BLaER1 (cell line): ENCODE measurements around the gene FABP6.

Experiments
- H3K27ac ChIP-seq: shearing (Covaris generic); formaldehyde crosslinking; 2 replicates; pipeline ENCODE4 v1.8.1; 2022
- H3K27me3 ChIP-seq: shearing (Covaris generic); formaldehyde crosslinking; 2 replicates; pipeline ENCODE4 v1.8.1; 2022
- H3K36me3 ChIP-seq: shearing (Covaris generic); formaldehyde crosslinking; 2 replicates; pipeline ENCODE4 v1.8.1; 2022
- H3K4me1 ChIP-seq: shearing (Covaris generic); formaldehyde crosslinking; 2 replicates; pipeline ENCODE4 v1.8.1; 2022
- H3K4me2 ChIP-seq: shearing (Covaris generic); formaldehyde crosslinking; 2 replicates; pipeline ENCODE4 v1.8.1; 2022
- H3K4me3 ChIP-seq: shearing (Covaris generic); formaldehyde crosslinking; 2 replicates; pipeline ENCODE4 v1.8.1; 2022
- H3K9ac ChIP-seq: shearing (Covaris generic); formaldehyde crosslinking; 2 replicates; pipeline ENCODE4 v1.8.1; 2022
- H3K9me3 ChIP-seq: shearing (Covaris generic); formaldehyde crosslinking; 2 replicates; pipeline ENCODE4 v1.8.1; 2022
- H4K20me1 ChIP-seq: shearing (Covaris generic); formaldehyde crosslinking; 2 replicates; pipeline ENCODE4 v1.8.1; 2022
- Cebpa-rat ChIP-seq: shearing (Covaris generic); IDR thresholded peaks from 2 replicates; pipeline ENCODE4 v1.8.1; 2022

Gene FABP6

DNA sequence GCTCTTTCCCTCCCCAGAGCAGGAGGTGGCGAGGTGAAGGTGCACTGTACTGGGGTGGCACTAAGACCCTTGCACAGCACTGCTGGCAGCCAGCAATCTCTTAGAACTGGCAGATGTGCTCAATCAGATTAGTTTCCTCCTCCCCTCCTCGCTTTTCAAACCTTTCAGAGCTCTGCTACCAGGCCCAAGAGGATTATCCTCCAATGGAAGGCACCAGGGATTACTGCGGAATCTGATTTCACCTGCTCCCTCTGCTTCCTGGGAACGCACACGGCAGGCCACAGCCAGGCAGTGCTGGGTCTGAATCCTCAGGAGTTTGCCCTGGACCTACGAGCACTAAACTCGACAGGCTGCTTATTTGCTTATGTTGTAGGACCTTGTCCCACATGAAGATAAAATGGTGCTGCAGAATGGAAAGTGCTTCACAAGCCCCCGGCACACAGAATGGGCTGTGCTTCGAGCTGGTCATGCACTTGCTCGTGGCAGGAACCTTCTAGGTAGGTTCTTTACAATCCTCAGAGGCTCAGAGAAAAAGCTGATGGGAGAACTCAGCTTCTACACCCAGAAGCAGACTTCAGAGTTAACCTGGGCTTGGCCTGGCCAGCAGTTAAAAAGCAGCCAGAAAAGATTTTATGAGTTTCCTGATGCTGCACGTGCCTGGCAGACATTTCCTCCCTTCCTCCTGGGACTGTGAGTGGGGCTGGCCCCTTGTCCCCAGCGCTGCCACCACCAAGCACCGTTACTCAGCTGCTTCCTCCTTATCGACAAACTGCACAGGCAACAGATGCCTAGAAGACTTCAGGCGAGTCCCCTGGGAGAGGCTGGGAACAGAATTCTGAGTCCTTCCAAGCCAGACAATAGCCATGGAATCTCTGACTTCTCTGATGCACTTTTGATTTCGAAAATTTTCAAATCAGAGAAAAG lies 33.1 kb downstream of the FABP6 start:
- TF ChIP-seq Cebpa-rat: no peak
- peak overlapping the region; percentile 48 for H3K4me3 ChIP-seq

DNA sequence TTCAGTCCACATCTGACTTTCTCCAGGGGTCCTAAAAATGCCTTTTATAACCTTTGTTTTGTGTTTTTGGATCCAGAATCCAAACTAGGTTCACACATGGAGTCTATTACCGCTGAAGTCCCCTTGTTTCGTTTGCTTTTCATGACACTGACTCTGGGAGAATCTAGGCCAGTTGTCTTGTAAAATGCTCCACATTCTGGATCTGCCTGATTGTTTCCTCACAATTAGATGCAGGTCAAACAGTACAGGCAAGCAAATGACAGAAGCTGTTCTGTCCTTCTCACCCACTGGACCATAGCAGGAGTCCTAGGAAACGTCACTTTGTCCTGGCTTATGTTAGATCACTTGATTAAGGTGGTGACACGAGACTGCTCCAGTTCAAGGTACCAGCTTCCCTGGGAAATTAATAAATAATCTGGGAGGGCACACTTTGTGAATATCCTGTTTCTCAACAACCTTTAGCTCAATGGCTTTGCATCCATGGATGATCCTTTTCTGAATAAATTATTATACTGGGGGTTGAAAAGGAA lies 34.1 kb downstream of the FABP6 start:
- Histone ChIP-seq H3K36me3 (no peaks in the 10 kb centered on the region), H4K20me1 (no peaks in the 10 kb centered on the region), H3K27me3 (no peaks in the 10 kb centered on the region), H3K9ac (peak overlapping the region; percentile 82), H3K27ac (peak overlapping the region; percentile 96), H3K4me2 (peak overlapping the region; percentile 87), H3K4me1 (peaks cover 93% of the 10 kb centered on the region), H3K4me3 (peak overlapping the region; percentile 48; the same call in 1 of the 2 replicates), H3K9me3 (no peaks in the 10 kb centered on the region)
- TF ChIP-seq Cebpa-rat: no peak

More for the DNA sequence above, 33.1 kb downstream of the FABP6 start:
- H4K20me1 ChIP-seq: no peaks in the 10 kb centered on the region
- peaks cover 84% of the 10 kb centered on the region for H3K4me1 ChIP-seq
- H3K27ac ChIP-seq: peak overlapping the region; percentile 96
- H3K9me3 ChIP-seq: no peaks in the 10 kb centered on the region
- peak overlapping the region; percentile 82 for H3K9ac ChIP-seq
- peak overlapping the region; percentile 87 for H3K4me2 ChIP-seq
- H3K36me3 ChIP-seq: no peaks in the 10 kb centered on the region
- no peaks in the 10 kb centered on the region for H3K27me3 ChIP-seq

DNA sequence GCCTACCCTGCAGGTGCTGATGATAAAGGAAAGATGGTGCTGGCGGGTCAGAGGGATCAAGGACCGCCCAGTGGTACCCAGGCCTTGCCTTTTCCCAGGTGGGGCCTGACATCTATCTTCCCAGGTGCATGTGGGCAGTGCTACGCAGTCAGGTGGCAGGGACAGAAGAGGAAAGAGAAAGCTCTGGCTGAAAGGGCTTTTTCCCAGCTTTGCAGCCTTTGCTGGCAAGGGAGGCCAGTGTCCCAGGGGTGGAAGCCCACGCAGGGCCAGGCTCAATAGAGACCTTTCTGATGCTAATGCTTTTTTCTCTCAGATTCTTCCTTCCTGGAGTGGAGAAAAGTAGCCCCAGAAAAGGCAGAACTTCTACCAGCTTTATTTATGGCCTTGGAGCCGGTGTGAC lies 36.7 kb downstream of the FABP6 start:
- TF ChIP-seq Cebpa-rat: no peak
- Histone ChIP-seq H3K36me3 (no peaks in the 10 kb centered on the region), H3K9ac (no peak overlapping the region), H3K4me3 (no peak overlapping the region), H3K27ac (peak overlapping the region; percentile 96), H4K20me1 (no peaks in the 10 kb centered on the region), H3K27me3 (no peaks in the 10 kb centered on the region), H3K4me1 (peaks cover 100% of the 10 kb centered on the region), H3K4me2 (peak overlapping the region; percentile 87), H3K9me3 (no peaks in the 10 kb centered on the region)

DNA sequence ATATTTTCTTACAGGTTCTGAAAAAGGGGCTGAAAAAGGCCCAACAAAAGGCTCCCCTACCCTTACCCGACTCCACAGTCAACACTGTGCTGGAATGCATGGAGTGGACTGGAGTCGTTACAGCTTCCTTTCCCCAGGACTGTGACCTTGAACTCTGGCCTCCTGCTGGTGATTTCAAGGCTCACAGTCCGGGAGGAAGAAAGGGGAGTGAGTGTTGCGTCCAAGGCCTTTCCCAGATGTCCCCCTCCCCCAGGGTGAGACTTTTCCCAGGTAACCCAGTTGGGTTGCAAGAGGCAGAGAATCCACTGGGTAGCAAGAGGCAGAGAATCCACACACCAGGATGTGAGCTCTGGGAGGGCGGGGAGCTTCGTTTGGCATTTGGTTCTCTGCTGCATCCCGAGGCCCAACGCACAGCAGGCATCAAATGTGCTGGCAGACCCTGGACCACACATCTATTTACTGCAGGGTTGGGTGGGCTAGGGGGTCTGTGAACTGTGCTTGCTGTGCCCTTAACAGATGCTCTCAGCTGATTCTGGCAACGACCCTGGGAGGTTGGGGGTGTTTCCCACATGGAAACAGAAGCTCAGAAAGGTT lies 37.5 kb downstream of the FABP6 start:
- Histone ChIP-seq H3K9me3 (no peaks in the 10 kb centered on the region), H4K20me1 (no peaks in the 10 kb centered on the region), H3K27ac (peak overlapping the region; percentile 96), H3K4me1 (peaks cover 100% of the 10 kb centered on the region), H3K36me3 (no peaks in the 10 kb centered on the region), H3K4me2 (peak overlapping the region; percentile 87), H3K9ac (no peak overlapping the region), H3K4me3 (no peak overlapping the region), H3K27me3 (no peaks in the 10 kb centered on the region)
- TF ChIP-seq Cebpa-rat: no peak

DNA sequence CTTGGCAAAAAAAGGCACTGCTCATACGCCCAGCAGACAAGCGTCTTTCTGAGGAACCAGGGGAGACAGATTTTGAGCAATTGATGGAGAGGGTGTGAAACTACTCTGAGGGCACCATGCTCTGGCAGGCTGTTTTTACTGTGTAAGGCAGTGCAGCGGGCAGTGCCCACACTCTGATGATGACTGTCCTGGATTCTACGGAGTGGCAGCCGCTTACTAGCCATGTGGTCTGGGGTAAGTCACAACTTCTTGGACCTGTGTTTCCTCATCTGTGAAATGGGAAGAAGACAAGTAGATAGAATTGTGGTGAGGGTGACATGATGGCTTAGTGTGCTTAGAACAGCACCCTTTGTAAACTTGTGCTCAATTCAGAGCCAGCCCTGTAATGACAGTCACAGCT lies 38.8 kb downstream of the FABP6 start:
- Histone ChIP-seq H3K4me2 (peak overlapping the region; percentile 87), H3K4me3 (no peak overlapping the region), H3K4me1 (peaks cover 100% of the 10 kb centered on the region), H3K9me3 (no peaks in the 10 kb centered on the region), H3K9ac (no peak overlapping the region), H4K20me1 (no peaks in the 10 kb centered on the region), H3K36me3 (no peaks in the 10 kb centered on the region), H3K27me3 (no peaks in the 10 kb centered on the region), H3K27ac (peak overlapping the region; percentile 85)
- no peak for TF ChIP-seq Cebpa-rat

DNA sequence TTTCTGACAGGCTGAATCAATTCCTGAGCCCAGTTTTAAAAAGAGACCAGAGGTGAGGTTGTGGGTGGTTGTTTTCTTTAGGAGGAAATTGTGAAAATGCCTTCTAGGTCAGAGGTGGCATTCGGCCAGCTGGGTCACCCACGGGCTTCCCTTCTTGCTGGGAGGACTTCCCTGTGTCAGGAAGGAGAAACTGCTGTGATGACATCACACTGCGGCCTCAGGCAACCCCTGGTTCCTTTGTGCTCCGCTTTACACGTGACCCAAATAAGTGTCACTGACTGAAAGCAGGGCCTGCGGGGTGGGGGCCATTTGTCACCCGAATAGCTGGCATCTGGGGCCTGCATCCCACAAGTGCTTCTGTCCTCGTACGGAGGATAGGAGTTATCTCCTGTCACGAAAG lies 39.7 kb downstream of the FABP6 start:
- no peaks in the 10 kb centered on the region for H3K27me3 ChIP-seq
- peak overlapping the region; percentile 85 for H3K27ac ChIP-seq
- H3K4me3 ChIP-seq: no peak overlapping the region
- no peaks in the 10 kb centered on the region for H3K36me3 ChIP-seq
- H3K4me2 ChIP-seq: peak overlapping the region; percentile 87
- no peak for TF ChIP-seq Cebpa-rat
- H3K9me3 ChIP-seq: no peaks in the 10 kb centered on the region
- peak overlapping the region; percentile 47; the same call in 1 of the 2 replicates for H3K9ac ChIP-seq
- H4K20me1 ChIP-seq: no peaks in the 10 kb centered on the region
- H3K4me1 ChIP-seq: peaks cover 97% of the 10 kb centered on the region

DNA sequence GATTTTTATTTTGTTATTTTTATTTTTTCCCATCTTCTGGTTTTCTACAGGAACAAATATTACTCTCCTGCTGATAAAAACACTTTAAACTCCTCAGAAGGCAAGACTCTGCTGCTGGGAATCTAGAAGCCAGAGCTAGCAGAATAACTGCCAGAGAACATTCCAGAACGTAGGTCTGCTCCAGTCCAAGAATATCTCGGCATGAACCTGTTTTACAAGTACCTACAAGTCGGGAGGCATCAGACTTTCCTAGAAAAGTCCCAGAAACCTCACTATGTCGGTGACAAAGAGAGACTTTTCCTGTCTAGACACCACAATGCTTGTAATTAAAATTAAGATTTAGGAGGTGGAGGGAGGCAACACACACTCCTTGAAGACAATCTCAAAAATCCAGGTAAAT lies 41.4 kb downstream of the FABP6 start:
- Histone ChIP-seq H3K4me1 (peaks cover 91% of the 10 kb centered on the region), H4K20me1 (no peaks in the 10 kb centered on the region), H3K9ac (peak overlapping the region; percentile 67), H3K4me2 (peak overlapping the region; percentile 87), H3K4me3 (peak overlapping the region; percentile 41; the same call in 1 of the 2 replicates), H3K27ac (peak overlapping the region; percentile 85), H3K27me3 (no peaks in the 10 kb centered on the region), H3K36me3 (no peaks in the 10 kb centered on the region), H3K9me3 (no peaks in the 10 kb centered on the region)
- TF ChIP-seq Cebpa-rat: no peak

DNA sequence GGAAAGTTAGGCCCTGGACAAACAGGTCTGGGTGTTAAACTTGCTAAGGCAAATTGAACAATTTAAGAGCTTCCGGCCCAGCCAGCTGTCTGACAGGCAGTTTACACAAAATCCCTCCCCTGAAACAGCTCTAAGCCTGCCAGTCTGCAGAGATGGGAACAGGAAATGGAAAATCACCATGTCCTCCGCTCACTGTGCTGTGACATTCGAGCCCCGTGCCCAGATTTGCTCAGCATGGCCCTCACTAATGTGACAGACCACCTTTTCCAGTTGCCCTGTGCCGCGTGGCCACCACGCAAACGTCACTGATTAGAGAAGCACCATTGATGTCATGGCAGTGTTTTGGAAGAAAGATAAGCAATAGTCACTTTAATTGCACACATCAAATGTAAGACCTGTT lies 42.1 kb downstream of the FABP6 start:
- Histone ChIP-seq H3K36me3 (no peaks in the 10 kb centered on the region), H3K27me3 (no peaks in the 10 kb centered on the region), H3K4me3 (peak overlapping the region; percentile 41), H3K4me1 (peaks cover 84% of the 10 kb centered on the region), H3K4me2 (peak overlapping the region; percentile 87), H3K9me3 (no peaks in the 10 kb centered on the region), H3K27ac (peak overlapping the region; percentile 85), H4K20me1 (no peaks in the 10 kb centered on the region), H3K9ac (peak overlapping the region; percentile 67)
- no peak for TF ChIP-seq Cebpa-rat

DNA sequence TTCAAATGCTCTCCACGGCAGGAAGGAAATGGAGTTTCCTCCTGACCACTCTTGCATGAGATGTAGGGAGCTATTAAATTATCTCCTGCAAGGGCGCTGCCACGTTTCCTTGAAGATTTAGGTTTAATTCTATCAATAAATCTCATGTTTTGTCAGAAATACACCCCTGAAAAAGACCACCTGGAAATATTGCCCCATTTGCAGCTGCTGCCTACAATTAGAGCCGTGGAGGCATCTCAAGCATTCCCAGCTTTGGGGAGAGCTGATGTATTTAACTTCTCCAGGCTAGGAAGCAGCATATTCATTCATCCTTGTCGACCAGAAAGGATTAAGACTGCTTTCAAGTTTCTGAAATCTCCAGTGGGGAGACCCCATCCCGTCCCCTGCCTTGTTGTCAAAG lies 42.5 kb downstream of the FABP6 start:
- peaks cover 79% of the 10 kb centered on the region for H3K4me1 ChIP-seq
- H3K9ac ChIP-seq: peak overlapping the region; percentile 67
- TF ChIP-seq Cebpa-rat: no peak
- H3K27me3 ChIP-seq: no peaks in the 10 kb centered on the region
- H3K4me2 ChIP-seq: peak overlapping the region; percentile 87
- peak overlapping the region; percentile 85 for H3K27ac ChIP-seq
- H3K4me3 ChIP-seq: peak overlapping the region; percentile 41
- no peaks in the 10 kb centered on the region for H3K9me3 ChIP-seq
- H4K20me1 ChIP-seq: no peaks in the 10 kb centered on the region
- H3K36me3 ChIP-seq: no peaks in the 10 kb centered on the region

DNA sequence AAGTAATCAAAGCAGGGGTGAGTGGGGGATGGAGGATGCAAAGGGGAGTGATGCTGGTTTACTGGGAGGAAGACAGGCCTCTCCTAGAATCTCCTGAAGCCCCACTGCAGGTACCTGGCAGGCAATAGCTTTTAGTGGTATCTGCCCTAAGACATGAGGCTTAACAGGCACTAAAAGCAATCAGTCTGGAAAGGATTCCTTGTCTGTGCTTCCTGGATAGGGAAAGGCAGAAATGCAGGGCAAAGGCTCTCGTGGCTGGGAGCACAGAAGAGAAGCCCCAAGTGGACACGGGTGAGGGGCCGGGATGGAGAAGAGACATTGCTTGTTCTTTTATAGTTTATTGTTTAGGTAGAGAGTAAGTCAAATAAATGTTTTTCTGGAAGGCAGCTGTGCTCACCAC lies 43.0 kb downstream of the FABP6 start:
- Histone ChIP-seq H4K20me1 (no peaks in the 10 kb centered on the region), H3K27me3 (no peaks in the 10 kb centered on the region), H3K4me2 (peak overlapping the region; percentile 87), H3K9ac (peak overlapping the region; percentile 67), H3K36me3 (no peaks in the 10 kb centered on the region), H3K27ac (peak overlapping the region; percentile 85), H3K4me3 (peak overlapping the region; percentile 41), H3K9me3 (no peaks in the 10 kb centered on the region), H3K4me1 (peaks cover 75% of the 10 kb centered on the region)
- TF ChIP-seq Cebpa-rat: no peak
